ENCODE measurements around the gene UBQLN1. TPM values are rescaled to one million over a fixed set of nuclear protein-coding genes. Genes with fewer than 3 reads are reported as not detected.

The UBQLN1 gene
- total and polyA plus RNA-seq, 2 donors from 2014 or later: 45.6 to 95.3 TPM

DNA sequence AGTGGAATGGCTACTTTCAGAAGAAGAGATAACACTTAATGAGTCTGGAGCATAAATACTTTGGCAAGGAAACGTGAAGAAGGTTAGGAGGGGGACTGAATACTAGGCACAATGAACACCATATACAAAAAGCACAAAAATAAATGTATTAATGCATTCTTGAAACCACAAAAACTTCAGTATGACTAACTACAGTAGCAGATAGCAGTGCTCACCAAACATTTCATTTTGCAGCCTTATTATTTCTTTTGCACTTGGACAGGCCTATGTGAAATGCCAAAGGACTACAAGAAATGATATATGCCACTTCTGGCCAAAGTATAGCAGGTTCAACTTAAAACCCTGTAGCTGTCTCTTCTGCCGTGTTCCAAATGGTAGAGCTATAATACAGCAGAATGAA is 26.3 kb downstream of the UBQLN1 start:
- H3K9ac ChIP-seq (ENCODE audit: low read length in 3 of 3): no peak overlapping the region
- DNase-seq (no peak), FAIRE-seq (no peak)
- intact Hi-C loops (cut with DNase I): no loop called here
- H3K4me1 ChIP-seq (ENCODE audit: control insufficient read depth in 2 of 3, insufficient read depth in 2 of 3, low read depth in 1 of 3, low read length in 3 of 3): no peaks in the 10 kb centered on the region
- no peak overlapping the region for H3K4me3 ChIP-seq (ENCODE audit: low read length in 3 of 3)
- H3K9me3 ChIP-seq (ENCODE audit: control insufficient read depth in 2 of 3, insufficient read depth in 1 of 3, low read length in 3 of 3): no peaks in the 10 kb centered on the region
- H3K27me3 ChIP-seq (ENCODE audit: control insufficient read depth, insufficient read depth, low read length): no peaks in the 10 kb centered on the region
- peaks cover 0 to 35% (median 24%) of the 10 kb centered on the region in 3 donors for H3K36me3 ChIP-seq (ENCODE audit: control insufficient read depth in 2 of 3, insufficient read depth in 3 of 3, low read length in 3 of 3)
- TF ChIP-seq, protein P1, sequence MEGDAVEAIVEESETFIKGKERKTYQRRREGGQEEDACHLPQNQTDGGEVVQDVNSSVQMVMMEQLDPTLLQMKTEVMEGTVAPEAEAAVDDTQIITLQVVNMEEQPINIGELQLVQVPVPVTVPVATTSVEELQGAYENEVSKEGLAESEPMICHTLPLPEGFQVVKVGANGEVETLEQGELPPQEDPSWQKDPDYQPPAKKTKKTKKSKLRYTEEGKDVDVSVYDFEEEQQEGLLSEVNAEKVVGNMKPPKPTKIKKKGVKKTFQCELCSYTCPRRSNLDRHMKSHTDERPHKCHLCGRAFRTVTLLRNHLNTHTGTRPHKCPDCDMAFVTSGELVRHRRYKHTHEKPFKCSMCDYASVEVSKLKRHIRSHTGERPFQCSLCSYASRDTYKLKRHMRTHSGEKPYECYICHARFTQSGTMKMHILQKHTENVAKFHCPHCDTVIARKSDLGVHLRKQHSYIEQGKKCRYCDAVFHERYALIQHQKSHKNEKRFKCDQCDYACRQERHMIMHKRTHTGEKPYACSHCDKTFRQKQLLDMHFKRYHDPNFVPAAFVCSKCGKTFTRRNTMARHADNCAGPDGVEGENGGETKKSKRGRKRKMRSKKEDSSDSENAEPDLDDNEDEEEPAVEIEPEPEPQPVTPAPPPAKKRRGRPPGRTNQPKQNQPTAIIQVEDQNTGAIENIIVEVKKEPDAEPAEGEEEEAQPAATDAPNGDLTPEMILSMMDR (IDR thresholded peaks at IDR 0.05; ENCODE audit: borderline replicate concordance, extremely low read depth, insufficient read depth): no peak
- H3K27ac ChIP-seq (ENCODE audit: low read depth in 2 of 2, low read length in 2 of 2): no peak overlapping the region

GRCh38 chr9:83680233-83680632 is 27.5 kb downstream of the UBQLN1 start:
- DNase-seq (no peak), FAIRE-seq (no peak)
- peaks cover 0 to 38% (median 28%) of the 10 kb centered on the region in 3 donors for H3K36me3 ChIP-seq (ENCODE audit: control insufficient read depth in 2 of 3, insufficient read depth in 3 of 3, low read length in 3 of 3)
- intact Hi-C loops (cut with DNase I): no loop called here
- TF ChIP-seq, protein P1 (IDR thresholded peaks at IDR 0.05; ENCODE audit: borderline replicate concordance, extremely low read depth, insufficient read depth): no peak
- no peak overlapping the region for H3K27ac ChIP-seq (ENCODE audit: low read depth in 2 of 2, low read length in 2 of 2)
- H3K27me3 ChIP-seq (ENCODE audit: control insufficient read depth, insufficient read depth, low read length): no peaks in the 10 kb centered on the region
- H3K4me3 ChIP-seq (ENCODE audit: low read length in 3 of 3): no peak overlapping the region
- H3K4me1 ChIP-seq (ENCODE audit: control insufficient read depth in 2 of 3, insufficient read depth in 2 of 3, low read depth in 1 of 3, low read length in 3 of 3): no peaks in the 10 kb centered on the region
- H3K9me3 ChIP-seq (ENCODE audit: control insufficient read depth in 2 of 3, insufficient read depth in 1 of 3, low read length in 3 of 3): no peaks in the 10 kb centered on the region
- H3K9ac ChIP-seq (ENCODE audit: low read length in 3 of 3): no peak overlapping the region

DNA sequence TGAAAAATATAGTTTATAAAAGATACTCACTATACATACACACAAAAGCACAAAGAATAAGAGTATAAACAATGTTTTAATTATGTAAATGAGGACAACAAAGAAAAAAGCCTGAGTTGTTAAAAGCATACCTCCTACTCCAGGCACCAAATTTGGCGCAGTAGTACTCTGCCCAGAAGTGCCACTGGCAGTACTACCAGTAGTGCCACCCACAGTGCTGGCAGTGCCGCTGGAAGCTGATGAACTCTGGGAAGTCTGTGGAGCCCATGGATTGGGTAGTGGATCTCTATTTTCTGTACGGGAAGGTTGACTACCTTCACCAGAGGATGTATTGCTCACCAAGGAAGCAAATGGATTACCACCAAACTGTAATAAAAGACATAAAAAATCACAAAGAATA is 30.2 kb downstream of the UBQLN1 start:
- H3K36me3 ChIP-seq (ENCODE audit: control insufficient read depth in 2 of 3, insufficient read depth in 3 of 3, low read length in 3 of 3): peaks cover 3 to 38% (median 31%) of the 10 kb centered on the region in 3 donors
- DNase-seq (peak in 1 of 5 donors; percentile 12), FAIRE-seq (no peak)
- TF ChIP-seq, protein P1 (IDR thresholded peaks at IDR 0.05; ENCODE audit: borderline replicate concordance, extremely low read depth, insufficient read depth): no peak
- intact Hi-C loops (cut with DNase I): no loop called here
- no peaks in the 10 kb centered on the region for H3K27me3 ChIP-seq (ENCODE audit: control insufficient read depth, insufficient read depth, low read length)
- no peaks in the 10 kb centered on the region for H3K9me3 ChIP-seq (ENCODE audit: control insufficient read depth in 2 of 3, insufficient read depth in 1 of 3, low read length in 3 of 3)
- no peak overlapping the region for H3K9ac ChIP-seq (ENCODE audit: low read length in 3 of 3)
- H3K27ac ChIP-seq (ENCODE audit: low read depth in 2 of 2, low read length in 2 of 2): no peak overlapping the region
- no peak overlapping the region for H3K4me3 ChIP-seq (ENCODE audit: low read length in 3 of 3)
- H3K4me1 ChIP-seq (ENCODE audit: control insufficient read depth in 2 of 3, insufficient read depth in 2 of 3, low read depth in 1 of 3, low read length in 3 of 3): no peaks in the 10 kb centered on the region

DNA sequence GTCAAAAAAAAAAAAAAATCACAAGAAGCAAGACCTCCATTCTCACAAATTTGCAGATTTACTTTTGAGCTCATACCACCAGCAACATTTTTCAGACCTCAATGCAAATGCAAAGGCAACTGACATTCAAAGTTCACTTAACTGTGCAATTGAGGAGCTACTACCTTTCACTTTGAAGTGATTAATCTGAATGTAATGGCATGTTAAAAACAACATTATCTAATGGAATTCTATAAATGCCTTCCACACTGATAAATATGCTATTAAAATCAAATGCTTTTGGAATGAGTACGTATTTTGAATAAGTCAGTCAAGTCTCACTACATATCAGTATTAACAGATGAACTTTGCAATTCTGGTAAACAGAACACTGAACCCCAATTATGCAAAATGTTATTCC is 32.3 kb downstream of the UBQLN1 start:
- no peaks in the 10 kb centered on the region for H3K9me3 ChIP-seq (ENCODE audit: control insufficient read depth in 2 of 3, insufficient read depth in 1 of 3, low read length in 3 of 3)
- H3K4me3 ChIP-seq (ENCODE audit: low read length in 3 of 3): no peak overlapping the region
- no peak overlapping the region for H3K9ac ChIP-seq (ENCODE audit: low read length in 3 of 3)
- no peak for DNase-seq
- TF ChIP-seq, protein P1 (IDR thresholded peaks at IDR 0.05; ENCODE audit: borderline replicate concordance, extremely low read depth, insufficient read depth): no peak
- H3K27ac ChIP-seq (ENCODE audit: low read depth in 2 of 2, low read length in 2 of 2): no peak overlapping the region
- intact Hi-C loops (cut with DNase I): no loop called here
- H3K27me3 ChIP-seq (ENCODE audit: control insufficient read depth, insufficient read depth, low read length): no peaks in the 10 kb centered on the region
- H3K4me1 ChIP-seq (ENCODE audit: control insufficient read depth in 2 of 3, insufficient read depth in 2 of 3, low read depth in 1 of 3, low read length in 3 of 3): no peaks in the 10 kb centered on the region
- no peak for FAIRE-seq
- H3K36me3 ChIP-seq (ENCODE audit: control insufficient read depth in 2 of 3, insufficient read depth in 3 of 3, low read length in 3 of 3): peaks cover 6 to 27% (median 23%) of the 10 kb centered on the region in 3 donors

Measured in kidney (tissue), 14 donors.